Transverse colon (tissue), 4 donors: Measurements from ENCODE around the gene HGFAC.
"Not testable (repeated sequence)": the region's sequence is repeated elsewhere in the genome, so short reads cannot be mapped to it uniquely, and the experiment has no call there.

ENCODE experiments used
- EP300 ChIP-seq: sonication (generic); formaldehyde crosslinking; IDR thresholded peaks from one replicate; pipeline ENCODE4 v1.6.1; 2017; ENCODE audit warnings: antibody characterized with exemption, low read depth
- POLR2A ChIP-seq: fragments of 450-650 bp; IDR thresholded peaks from one replicate; pipeline ENCODE4 v1.6.1; 2016; ENCODE audit warnings: antibody characterized with exemption, mild to moderate bottlenecking, moderate library complexity
- POLR2AphosphoS5 ChIP-seq, 3 donors: sonication (generic); formaldehyde crosslinking; IDR thresholded peaks; one replicate each; pipeline ENCODE4 v1.6.1; 2016; ENCODE audit warnings: antibody characterized with exemption in 3 of 3
- TF ChIP-seq, protein P1 (sequence below), 5 experiments: fragments of 200-600 bp in 3 of 5; fragments of 450-650 bp in 2 of 5; sonication (generic) in 3 of 5; IDR thresholded peaks; 1 replicate in 2 of 5; 2 replicates in 3 of 5; pipeline ENCODE4 v1.5.1; 2016 to 2017; ENCODE audit warnings: antibody characterized with exemption in 5 of 5, inconsistent platforms in 3 of 5, mild to moderate bottlenecking in 2 of 5, moderate library complexity in 1 of 5

DNA sequence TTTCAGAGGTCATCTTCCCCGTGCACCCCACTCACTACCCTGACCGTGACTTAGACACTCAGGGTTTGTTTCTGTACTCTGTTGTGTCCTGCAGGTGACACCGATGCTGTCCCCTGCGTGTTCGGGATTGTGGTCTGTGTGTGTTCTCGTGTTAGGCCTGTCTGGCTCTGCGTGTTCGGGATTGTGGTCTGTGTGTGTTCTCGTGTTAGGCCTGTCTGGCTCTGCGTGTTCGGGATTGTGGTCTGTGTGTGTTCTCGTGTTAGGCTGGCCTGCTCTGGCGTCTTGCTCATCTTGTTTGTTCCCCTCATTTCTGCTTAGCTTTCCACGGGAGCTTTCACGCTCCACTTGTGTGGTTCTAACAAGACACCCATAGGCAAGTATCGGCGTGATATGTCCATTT lies 30.6 kb upstream of the HGFAC start:
- not testable (repeated sequence) for TF ChIP-seq POLR2A; POLR2AphosphoS5 (IDR thresholded peaks at IDR 0.05); EP300
- TF ChIP-seq, protein P1, sequence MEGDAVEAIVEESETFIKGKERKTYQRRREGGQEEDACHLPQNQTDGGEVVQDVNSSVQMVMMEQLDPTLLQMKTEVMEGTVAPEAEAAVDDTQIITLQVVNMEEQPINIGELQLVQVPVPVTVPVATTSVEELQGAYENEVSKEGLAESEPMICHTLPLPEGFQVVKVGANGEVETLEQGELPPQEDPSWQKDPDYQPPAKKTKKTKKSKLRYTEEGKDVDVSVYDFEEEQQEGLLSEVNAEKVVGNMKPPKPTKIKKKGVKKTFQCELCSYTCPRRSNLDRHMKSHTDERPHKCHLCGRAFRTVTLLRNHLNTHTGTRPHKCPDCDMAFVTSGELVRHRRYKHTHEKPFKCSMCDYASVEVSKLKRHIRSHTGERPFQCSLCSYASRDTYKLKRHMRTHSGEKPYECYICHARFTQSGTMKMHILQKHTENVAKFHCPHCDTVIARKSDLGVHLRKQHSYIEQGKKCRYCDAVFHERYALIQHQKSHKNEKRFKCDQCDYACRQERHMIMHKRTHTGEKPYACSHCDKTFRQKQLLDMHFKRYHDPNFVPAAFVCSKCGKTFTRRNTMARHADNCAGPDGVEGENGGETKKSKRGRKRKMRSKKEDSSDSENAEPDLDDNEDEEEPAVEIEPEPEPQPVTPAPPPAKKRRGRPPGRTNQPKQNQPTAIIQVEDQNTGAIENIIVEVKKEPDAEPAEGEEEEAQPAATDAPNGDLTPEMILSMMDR (IDR thresholded peaks at IDR 0.05): not testable (repeated sequence)
